GM13977 (cell line): ENCODE data around the gene SYT8.

ENCODE experiments used
- DNase-seq: peaks from one replicate; pipeline ENCODE4 v3.0.0; 2012; ENCODE audit warnings: low spot score
- in situ Hi-C: fragments of 300-500 bp; cut with MboI; formaldehyde crosslinking; loops from one replicate; pipeline ENCODE4 v1.12.0; 2022; ENCODE audit warnings: low sequenced_read_pairs, low pct_unique_long_range_greater_than_20kb, mixed read lengths, inconsistent platforms; ENCODE audit not compliant: unreplicated experiment
- TF ChIP-seq, protein P1 (sequence below): IDR thresholded peaks from 2 replicates; pipeline ENCODE4 v1.5.1; 2012; ENCODE audit warnings: mild to moderate bottlenecking, control low read depth; ENCODE audit not compliant: insufficient read depth; ENCODE audit errors: extremely low read depth, missing control alignments

The SYT8 gene

DNA sequence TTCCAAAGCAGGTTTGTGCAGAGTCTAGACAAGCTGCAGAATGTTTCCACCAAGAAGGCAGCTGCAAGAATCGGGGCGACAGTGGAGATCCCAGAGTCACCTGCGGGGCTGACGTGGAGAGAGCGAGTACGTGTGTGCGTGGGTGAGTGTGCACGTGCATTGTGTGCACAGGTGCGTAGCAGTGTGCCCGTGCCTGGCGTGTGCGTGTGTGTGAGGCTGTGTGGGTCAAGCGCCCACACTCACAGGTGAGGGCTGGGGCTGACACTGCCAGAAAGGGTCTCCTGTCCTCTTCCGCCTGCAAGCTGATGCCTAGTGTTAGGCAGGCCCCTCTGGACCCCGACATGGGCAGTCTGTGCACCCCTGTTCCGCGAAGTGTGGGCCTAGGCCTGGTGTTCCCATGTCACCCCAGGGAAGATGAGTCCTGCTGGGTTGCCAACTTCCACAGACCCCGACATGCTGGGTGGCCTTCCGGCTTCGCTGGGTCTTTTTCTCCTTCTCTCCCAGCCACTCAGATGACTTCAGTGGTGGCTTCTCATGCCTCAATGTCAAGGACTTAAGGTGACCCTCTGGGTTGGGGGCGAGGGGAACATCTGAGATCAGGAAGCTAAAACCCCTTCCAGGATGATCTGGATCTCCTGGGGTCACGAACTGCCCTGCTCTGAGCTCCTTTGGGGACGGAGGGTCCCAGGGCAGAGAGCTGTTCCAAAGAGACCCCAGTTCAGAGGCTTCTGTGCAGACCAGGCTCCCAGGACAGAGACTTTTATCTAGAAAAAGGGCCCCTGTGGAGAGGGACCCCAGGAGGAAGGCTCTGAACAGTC lies 10.4 kb upstream of the SYT8 start:
- TF ChIP-seq, protein P1, sequence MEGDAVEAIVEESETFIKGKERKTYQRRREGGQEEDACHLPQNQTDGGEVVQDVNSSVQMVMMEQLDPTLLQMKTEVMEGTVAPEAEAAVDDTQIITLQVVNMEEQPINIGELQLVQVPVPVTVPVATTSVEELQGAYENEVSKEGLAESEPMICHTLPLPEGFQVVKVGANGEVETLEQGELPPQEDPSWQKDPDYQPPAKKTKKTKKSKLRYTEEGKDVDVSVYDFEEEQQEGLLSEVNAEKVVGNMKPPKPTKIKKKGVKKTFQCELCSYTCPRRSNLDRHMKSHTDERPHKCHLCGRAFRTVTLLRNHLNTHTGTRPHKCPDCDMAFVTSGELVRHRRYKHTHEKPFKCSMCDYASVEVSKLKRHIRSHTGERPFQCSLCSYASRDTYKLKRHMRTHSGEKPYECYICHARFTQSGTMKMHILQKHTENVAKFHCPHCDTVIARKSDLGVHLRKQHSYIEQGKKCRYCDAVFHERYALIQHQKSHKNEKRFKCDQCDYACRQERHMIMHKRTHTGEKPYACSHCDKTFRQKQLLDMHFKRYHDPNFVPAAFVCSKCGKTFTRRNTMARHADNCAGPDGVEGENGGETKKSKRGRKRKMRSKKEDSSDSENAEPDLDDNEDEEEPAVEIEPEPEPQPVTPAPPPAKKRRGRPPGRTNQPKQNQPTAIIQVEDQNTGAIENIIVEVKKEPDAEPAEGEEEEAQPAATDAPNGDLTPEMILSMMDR: no peak
- in situ Hi-C loops: no loop called here
- no peak for DNase-seq

DNA sequence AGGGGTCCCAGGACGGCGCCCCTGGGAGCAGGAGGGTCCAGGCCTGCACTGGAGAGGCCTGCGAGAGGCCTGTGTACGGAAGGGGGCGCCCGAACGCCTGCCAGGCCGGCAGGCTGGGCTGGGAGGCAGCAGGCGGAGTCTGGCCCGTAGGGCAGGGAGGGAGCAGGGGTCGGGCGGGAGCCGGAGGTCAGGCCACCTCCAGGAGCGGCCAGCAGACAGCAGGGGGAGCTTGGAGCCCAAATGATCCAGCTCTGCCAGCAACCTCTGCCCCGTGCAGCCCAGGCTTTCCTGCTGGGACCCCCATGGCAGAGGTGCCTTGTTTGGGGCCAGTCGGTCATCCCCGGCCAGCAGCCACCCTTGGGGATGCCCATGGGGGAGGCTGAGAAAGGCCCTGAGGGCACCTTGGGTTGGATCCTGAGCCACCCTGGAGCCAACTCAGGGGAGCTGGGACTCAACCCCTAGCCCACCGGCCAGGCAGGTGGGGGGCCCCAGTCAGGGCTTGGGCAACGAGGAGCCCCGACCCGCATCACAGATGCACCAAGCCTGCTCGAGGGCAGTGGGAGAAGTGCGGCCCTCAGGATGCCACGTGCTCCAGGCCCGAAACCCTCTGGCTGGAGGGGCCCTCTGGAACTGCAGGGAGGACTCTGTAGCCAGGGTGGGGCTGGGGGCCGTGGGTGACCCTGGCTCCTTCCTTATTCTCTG lies 9.6 kb upstream of the SYT8 start:
- peak; percentile 72 for DNase-seq
- TF ChIP-seq, protein P1: peak; percentile 66
- in situ Hi-C loops: no loop called here

DNA sequence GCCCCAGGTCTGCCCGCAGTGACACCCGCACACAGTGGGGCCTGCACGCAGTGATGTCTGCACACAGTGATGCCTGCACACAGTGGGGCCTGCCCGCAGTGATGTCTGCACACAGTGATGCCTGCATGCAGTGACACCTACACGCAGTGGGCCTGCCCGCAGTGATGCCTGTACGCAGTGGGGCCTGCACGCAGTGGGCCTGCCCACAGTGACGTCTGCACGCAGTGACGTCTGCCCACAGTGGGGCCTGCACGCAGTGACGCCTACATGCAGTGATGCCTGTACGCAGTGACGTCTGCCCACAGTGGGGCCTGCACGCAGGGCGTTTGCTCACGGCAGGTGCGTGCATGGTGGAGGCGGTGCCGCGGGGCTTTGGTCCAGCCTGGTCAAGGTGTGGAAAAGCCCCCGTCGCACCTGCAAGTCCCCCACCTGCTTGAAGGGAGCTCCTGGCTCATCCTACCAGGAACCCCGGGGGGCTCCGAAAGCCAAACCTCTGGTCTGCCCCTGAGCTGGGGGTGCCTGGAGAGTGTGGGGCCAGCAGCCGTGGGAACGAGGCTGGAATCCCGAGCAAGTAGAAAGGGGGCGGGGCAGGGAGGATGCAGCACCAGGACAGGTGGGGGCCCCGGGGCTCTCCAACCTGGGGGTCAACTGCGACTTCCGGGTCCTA lies 8.9 kb upstream of the SYT8 start:
- TF ChIP-seq, protein P1: no peak
- in situ Hi-C loops: no loop called here
- no peak for DNase-seq

DNA sequence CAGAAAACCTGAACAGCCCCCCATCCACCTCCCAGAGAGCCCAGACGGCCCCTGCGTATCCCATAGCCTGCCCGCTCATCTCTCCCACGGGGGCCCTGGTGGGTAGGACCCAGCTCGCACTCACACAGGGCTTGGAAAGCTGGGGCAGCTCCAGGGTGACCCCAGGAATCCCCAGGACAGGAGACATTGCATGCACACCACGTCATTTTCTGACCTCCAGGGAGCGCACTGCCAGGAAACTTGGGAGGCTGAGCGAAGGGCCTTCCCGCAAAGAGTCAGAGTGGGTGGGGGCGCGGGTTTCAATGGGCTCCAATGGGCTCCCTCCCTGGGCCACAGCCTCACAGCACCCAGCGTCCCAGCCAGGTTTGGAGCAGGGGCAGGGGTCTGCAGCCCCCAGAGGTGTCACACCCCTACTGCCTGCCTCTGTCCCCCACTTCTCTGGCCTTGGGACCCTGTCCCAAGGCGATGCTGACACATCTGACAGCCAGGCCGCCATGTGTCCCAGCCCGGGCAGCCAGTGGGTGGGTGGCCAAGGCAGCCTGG lies 8.2 kb upstream of the SYT8 start:
- no peak for DNase-seq
- in situ Hi-C loops: no loop called here
- TF ChIP-seq, protein P1: no peak

DNA sequence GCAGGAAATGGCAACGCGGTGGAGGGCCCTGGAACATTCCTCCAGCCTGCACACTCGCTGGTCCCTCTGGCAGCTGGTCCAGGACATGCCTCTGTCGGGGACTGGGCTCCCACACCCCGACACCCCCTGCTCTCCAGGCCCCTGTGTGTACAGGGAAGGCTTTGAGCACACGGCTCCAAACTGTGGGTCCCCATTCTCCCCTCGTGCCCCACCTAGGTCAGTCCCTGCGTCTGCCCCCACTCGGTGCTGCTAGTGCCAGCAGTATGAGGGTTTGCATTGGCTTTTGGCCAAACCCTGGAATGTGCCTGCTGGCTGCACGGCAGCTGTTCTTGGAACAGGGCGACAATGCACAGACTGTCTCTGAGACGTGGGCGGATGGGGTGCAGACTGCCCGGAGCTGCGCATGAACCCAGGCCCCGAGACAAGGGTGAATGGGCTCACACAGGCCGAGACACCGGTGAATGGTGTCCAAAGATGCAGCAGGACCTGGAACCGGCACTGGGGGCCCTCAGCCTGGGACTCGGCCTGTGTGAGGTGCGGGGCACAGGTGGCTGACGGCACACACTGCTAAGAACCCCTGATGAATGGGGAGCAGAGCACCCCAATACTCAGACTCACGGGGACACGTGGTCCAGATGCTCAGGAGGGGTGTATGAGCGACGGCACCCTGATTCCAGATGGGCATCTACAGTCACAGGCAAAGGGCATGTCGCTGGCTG lies 7.5 kb upstream of the SYT8 start:
- TF ChIP-seq, protein P1: no peak
- no peak for DNase-seq
- in situ Hi-C loops: no loop called here

DNA sequence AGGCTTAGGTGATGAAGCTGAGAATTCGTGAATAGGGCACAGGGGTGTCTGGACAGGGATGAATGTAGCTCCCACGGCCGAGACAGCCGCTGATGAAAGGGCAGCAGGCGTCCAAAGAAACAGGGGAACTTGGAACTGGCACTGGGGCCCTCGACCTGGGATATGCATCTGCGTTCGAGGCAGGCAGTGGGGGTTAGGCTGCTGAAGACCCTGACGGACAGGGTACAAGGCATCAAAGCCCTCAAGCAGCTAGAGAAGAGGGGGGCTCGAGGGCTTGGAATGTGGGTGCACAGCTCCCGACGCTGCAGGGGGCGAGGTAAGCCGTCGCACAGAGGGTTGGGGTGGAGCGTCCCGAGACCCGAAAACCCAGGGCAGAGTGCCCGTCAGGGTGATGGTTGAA lies 6.9 kb upstream of the SYT8 start:
- TF ChIP-seq, protein P1: no peak
- no peak for DNase-seq
- in situ Hi-C loops: no loop called here
